Common myeloid progenitor, CD34-positive (primary cell): ENCODE measurements around the gene RUNX1.

Experiments used
- CTCF ChIA-PET: fragments of 350-600 bp; sonication (Branson Sonifier 250); formaldehyde crosslinking; loops from one replicate; lab custom pipeline; 2021; ENCODE audit warnings: antibody characterized with exemption; lab: Charles Lee
- POLR2A ChIA-PET: fragments of 350-600 bp; sonication (Branson Sonifier 250); formaldehyde crosslinking; loops from one replicate; lab custom pipeline; 2021; ENCODE audit warnings: antibody characterized with exemption; lab: Charles Lee
- DNase-seq, 3 donors: peaks; one replicate each; pipeline versions ENCODE4 v3.0.0 to v3.0.0-alpha.2; 2013
- H3K27ac ChIP-seq, 2 experiments: 1 replicate in 1 of 2; 2 replicates in 1 of 2; pipeline ENCODE4 v1.7.0; 2013; ENCODE audit warnings: inconsistent platforms in 2 of 2, low read length in 2 of 2, mild to moderate bottlenecking in 2 of 2, low read depth in 1 of 2, moderate library complexity in 1 of 2; ENCODE audit not compliant: severe bottlenecking in 2 of 2, insufficient read depth in 1 of 2, poor library complexity in 1 of 2
- H3K27me3 ChIP-seq, 5 experiments: replicated peaks in 2 of 5; 1 replicate in 3 of 5; 2 replicates in 2 of 5; pipeline versions ENCODE4 v1.6.1 to v1.7.0; 2013; ENCODE audit warnings: low read length in 4 of 5, mild to moderate bottlenecking in 2 of 5, moderate library complexity in 2 of 5, inconsistent platforms in 1 of 5; ENCODE audit not compliant: insufficient read depth in 5 of 5, control insufficient read depth in 4 of 5
- H3K36me3 ChIP-seq, 4 experiments: 1 replicate in 2 of 4; 2 replicates in 2 of 4; pipeline versions ENCODE4 v1.6.1 to v1.7.0; 2013; ENCODE audit warnings: low read length in 3 of 4, control low read depth in 1 of 4, mild to moderate bottlenecking in 1 of 4; ENCODE audit not compliant: control insufficient read depth in 4 of 4, insufficient read depth in 4 of 4
- H3K4me1 ChIP-seq, 4 experiments: 1 replicate in 3 of 4; 2 replicates in 1 of 4; pipeline versions ENCODE4 v1.6.1 to v1.7.1; 2013; ENCODE audit warnings: low read length in 3 of 4, mild to moderate bottlenecking in 3 of 4, control low read depth in 1 of 4, inconsistent platforms in 1 of 4, moderate library complexity in 1 of 4; ENCODE audit not compliant: control insufficient read depth in 4 of 4, insufficient read depth in 4 of 4; ENCODE audit errors: control extremely low read depth in 1 of 4
- H3K4me3 ChIP-seq, 7 experiments: 1 replicate in 4 of 7; 2 replicates in 3 of 7; pipeline versions ENCODE4 v1.5.1 to v1.7.0; 2013; ENCODE audit warnings: mild to moderate bottlenecking in 7 of 7, low read length in 6 of 7, moderate library complexity in 6 of 7, inconsistent platforms in 2 of 7, low read depth in 2 of 7, control low read depth in 1 of 7; ENCODE audit not compliant: insufficient read depth in 4 of 7, control insufficient read depth in 1 of 7; ENCODE audit errors: extremely low read depth in 1 of 7
- H3K9me3 ChIP-seq, 5 experiments: 1 replicate in 4 of 5; 2 replicates in 1 of 5; pipeline versions ENCODE4 v1.6.1 to v1.7.1; 2013; ENCODE audit warnings: low read length in 4 of 5, mild to moderate bottlenecking in 2 of 5, inconsistent platforms in 1 of 5, low read depth in 1 of 5, moderate library complexity in 1 of 5; ENCODE audit not compliant: control insufficient read depth in 4 of 5, insufficient read depth in 2 of 5; ENCODE audit errors: control extremely low read depth in 1 of 5
- WGBS: methylation state at CpG from one replicate; pipeline ENCODE4 v1.1.5; 2013; ENCODE audit not compliant: insufficient coverage; 5-methylcytosine and 5-hydroxymethylcytosine counted together

The RUNX1 gene

GRCh38 chr21:35006248-35006647 lies 42.9 kb downstream of the RUNX1 start:
- Histone ChIP-seq H3K36me3 (peaks cover 18 to 50% (median 29%) of the 10 kb centered on the region in 4 experiments), H3K4me3 (no peak overlapping the region), H3K27me3 (no peaks in the 10 kb centered on the region), H3K9me3 (no peaks in the 10 kb centered on the region), H3K4me1 (peaks cover 14 to 83% (median 54%) of the 10 kb centered on the region in 4 experiments), H3K27ac (peak overlapping the region in 1 of 2 experiments; percentile 31)
- ChIA-PET POLR2A (interaction anchor here (0.6 to 1.2 kb wide), 3 partner anchors 9 to 59 kb away, joined by 4 to 6 read pairs (median 5); no protein-coding TSS in a partner anchor), CTCF (interaction anchor here (0.8 to 2.6 kb wide), 5 partner anchors 9 to 52 kb away, joined by 3 to 12 read pairs (median 7); no protein-coding TSS in a partner anchor)
- no peak for DNase-seq
- WGBS = 86% methylated on average over 3 of the region's 3 CpGs

GRCh38 chr21:35005560-35006224 lies 43.4 kb downstream of the RUNX1 start:
- DNase-seq = no peak
- CTCF ChIA-PET = interaction anchor here (1.0 to 2.6 kb wide), 4 partner anchors 10 to 46 kb away, joined by 4 to 12 read pairs (median 6); no protein-coding TSS in a partner anchor
- peaks cover 10 to 80% (median 49%) of the 10 kb centered on the region in 4 experiments for H3K4me1 ChIP-seq
- POLR2A ChIA-PET = interaction anchor here (0.6 to 1.4 kb wide), 4 partner anchors 8 to 58 kb away, joined by 3 to 6 read pairs (median 4); no protein-coding TSS in a partner anchor
- no peaks in the 10 kb centered on the region for H3K9me3 ChIP-seq
- peak overlapping the region in 1 of 2 experiments; percentile 31 for H3K27ac ChIP-seq
- H3K4me3 ChIP-seq = no peak overlapping the region
- no peaks in the 10 kb centered on the region for H3K27me3 ChIP-seq
- H3K36me3 ChIP-seq = peaks cover 18 to 50% (median 28%) of the 10 kb centered on the region in 4 experiments
- 96% methylated on average over 4 of the region's 6 CpGs for WGBS

GRCh38 chr21:35005077-35005476 lies 44.0 kb downstream of the RUNX1 start:
- peaks cover 7 to 77% (median 49%) of the 10 kb centered on the region in 4 experiments for H3K4me1 ChIP-seq
- POLR2A ChIA-PET = interaction anchor here (1.2 to 1.4 kb wide), 2 partner anchors 18 to 22 kb away, joined by 3 to 6 read pairs; no protein-coding TSS in a partner anchor
- DNase-seq = no peak
- H3K36me3 ChIP-seq = peaks cover 18 to 52% (median 30%) of the 10 kb centered on the region in 4 experiments
- no CpG with 5 or more reads among the region's 2 CpGs for WGBS
- H3K27me3 ChIP-seq = no peaks in the 10 kb centered on the region
- no peak overlapping the region for H3K4me3 ChIP-seq
- no peaks in the 10 kb centered on the region for H3K9me3 ChIP-seq
- no peak overlapping the region for H3K27ac ChIP-seq
- CTCF ChIA-PET = interaction anchor here (1.0 to 2.6 kb wide), 5 partner anchors 11 to 46 kb away, joined by 3 to 12 read pairs (median 4); no protein-coding TSS in a partner anchor

GRCh38 chr21:35004314-35004713 lies 44.8 kb downstream of the RUNX1 start:
- ChIA-PET POLR2A (interaction anchor here (0.7 to 1.4 kb wide), 3 partner anchors 17 to 43 kb away, joined by 3 read pairs; no protein-coding TSS in a partner anchor), CTCF (interaction anchor here (1.0 to 2.6 kb wide), 9 partner anchors 11 to 47 kb away, joined by 3 to 12 read pairs (median 4); no protein-coding TSS in a partner anchor)
- DNase-seq = no peak
- H3K4me1 ChIP-seq = peaks cover 10 to 77% (median 53%) of the 10 kb centered on the region in 4 experiments
- no peaks in the 10 kb centered on the region for H3K27me3 ChIP-seq
- peaks cover 18 to 49% (median 28%) of the 10 kb centered on the region in 4 experiments for H3K36me3 ChIP-seq
- H3K4me3 ChIP-seq = no peak overlapping the region
- H3K27ac ChIP-seq = no peak overlapping the region
- 100% methylated on average over 3 of the region's 3 CpGs for WGBS
- no peaks in the 10 kb centered on the region for H3K9me3 ChIP-seq

- peak; percentile 54 to 88 (median 88) for DNase-seq
- POLR2A ChIA-PET = no interaction called here
Measured at GRCh38 chr21:35002879-35003722, 46.0 kb downstream of the RUNX1 start.

GRCh38 chr21:34999397-34999941 lies 49.6 kb downstream of the RUNX1 start:
- Histone ChIP-seq H3K9me3 (no peaks in the 10 kb centered on the region), H3K27ac (peak overlapping the region; percentile 18 to 62), H3K4me1 (peaks cover 16 to 78% (median 65%) of the 10 kb centered on the region in 4 experiments), H3K36me3 (peaks cover 2 to 35% (median 8%) of the 10 kb centered on the region in 4 experiments), H3K4me3 (peak overlapping the region in 1 of 7 experiments; percentile 17), H3K27me3 (no peaks in the 10 kb centered on the region)
- ChIA-PET CTCF (interaction anchor here (0.6 to 3.1 kb wide), 11 partner anchors 10 to 88 kb away, joined by 3 to 13 read pairs (median 4); no protein-coding TSS in a partner anchor), POLR2A (interaction anchor here (1.2 to 2.8 kb wide), 3 partner anchors 49 to 111 kb away, joined by 3 to 7 read pairs (median 6); no protein-coding TSS in a partner anchor)
- 42% methylated on average over 9 of the region's 10 CpGs for WGBS
- DNase-seq = peak in 1 of 3 donors; percentile 44

More at GRCh38 chr21:35002879-35003722, 46.0 kb downstream of the RUNX1 start:
- Histone ChIP-seq H3K4me1 (peaks cover 4 to 78% (median 64%) of the 10 kb centered on the region in 4 experiments), H3K9me3 (no peaks in the 10 kb centered on the region), H3K4me3 (peak overlapping the region in 1 of 7 experiments; percentile 4), H3K27me3 (no peaks in the 10 kb centered on the region), H3K36me3 (peaks cover 11 to 44% (median 24%) of the 10 kb centered on the region in 4 experiments), H3K27ac (no peak overlapping the region)
- CTCF ChIA-PET = interaction anchor here (1.0 to 2.6 kb wide), 8 partner anchors 11 to 113 kb away, joined by 3 to 12 read pairs (median 4); no protein-coding TSS in a partner anchor
- 79% methylated on average over 2 of the region's 5 CpGs for WGBS
